Inflammatory macrophage treated with lipopolysaccharide for 4 hours (primary cell): ENCODE data around the gene PDLIM1.
"Not testable (repeated sequence)": the region's sequence is repeated elsewhere in the genome, so short reads cannot be mapped to it uniquely, and the experiment has no call there.

Experiments
- DNase-seq: peaks from one replicate; pipeline ENCODE4 v3.0.0-alpha.2; 2020

The PDLIM1 gene

DNA sequence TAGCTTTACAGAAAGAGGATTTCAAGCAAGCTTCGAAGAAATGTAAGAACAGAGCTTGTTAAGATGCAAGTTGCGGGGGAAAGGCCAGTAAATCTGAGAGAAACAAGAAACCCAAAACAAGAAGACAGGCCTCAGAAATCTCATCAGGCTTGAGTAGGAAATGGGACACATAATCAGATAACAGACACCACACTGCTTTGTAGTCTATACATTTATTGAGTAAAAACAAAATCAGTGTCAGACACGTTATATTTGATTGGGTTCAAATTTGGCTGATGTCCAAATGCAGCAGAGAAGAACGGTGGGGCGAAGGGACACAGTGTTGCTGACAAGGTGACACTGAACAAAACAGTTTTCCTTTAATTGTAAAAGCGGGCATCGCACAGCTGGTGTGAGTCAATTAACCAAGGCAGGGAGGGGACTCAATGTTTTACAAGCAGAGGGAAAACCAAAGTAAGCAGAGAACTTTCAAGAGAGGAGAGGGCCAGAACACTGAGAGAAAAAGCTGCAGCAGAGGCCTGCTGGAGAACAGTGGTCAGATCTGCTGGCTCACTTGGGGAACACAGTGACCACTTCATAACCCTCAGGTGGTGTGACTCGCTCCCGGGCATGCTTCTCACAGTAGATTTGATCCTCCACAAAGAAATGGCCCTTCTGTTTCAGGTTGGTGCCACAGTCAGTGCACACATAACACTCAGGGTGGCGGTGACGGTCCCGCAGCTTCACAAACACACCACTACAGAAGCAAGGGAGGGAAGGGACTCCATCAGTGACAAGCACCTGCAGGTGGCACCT lies 53.2 kb downstream of the PDLIM1 start:
- no peak for DNase-seq

DNA sequence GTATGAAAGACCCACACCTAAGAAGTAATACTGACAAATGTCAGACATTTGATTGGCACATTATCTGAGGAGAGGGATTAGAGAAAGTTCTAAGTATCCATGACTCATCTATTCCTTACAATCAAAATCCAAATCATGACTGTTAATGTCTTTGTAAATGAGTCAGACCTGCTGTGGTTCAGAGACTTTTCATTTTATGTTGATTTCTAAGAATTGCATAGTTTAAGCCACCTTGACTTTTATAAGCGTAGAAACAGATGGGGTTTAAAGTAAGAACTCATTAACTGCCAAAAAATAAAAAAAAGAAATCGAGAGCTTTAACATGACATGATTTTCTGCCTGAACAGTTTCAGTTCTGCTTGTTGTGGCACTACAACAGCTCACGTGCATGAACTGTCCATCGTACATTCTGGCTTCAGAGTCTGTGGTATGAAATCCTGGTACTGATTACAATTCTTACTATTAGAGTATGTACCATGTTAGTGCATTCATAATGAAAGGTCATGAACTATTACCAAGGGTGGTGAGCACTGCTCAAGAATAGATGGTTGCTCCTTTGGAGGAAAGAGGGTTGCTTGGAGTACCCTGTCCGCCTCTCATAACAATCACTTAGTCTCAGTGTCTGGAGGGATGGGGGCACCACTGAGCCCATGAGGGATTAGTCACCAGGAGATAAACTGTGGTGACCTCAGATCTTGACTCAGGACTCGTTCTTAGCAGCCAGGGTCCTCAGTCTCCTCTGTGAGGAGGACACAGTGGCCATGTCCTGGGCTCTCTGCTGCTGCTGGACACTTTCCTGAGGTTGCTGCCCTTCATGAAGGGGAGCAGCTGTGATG lies 54.5 kb downstream of the PDLIM1 start:
- peak; percentile 34 for DNase-seq

GRCh38 chr10:95235676-95236067 lies 55.1 kb downstream of the PDLIM1 start:
- no peak for DNase-seq

DNA sequence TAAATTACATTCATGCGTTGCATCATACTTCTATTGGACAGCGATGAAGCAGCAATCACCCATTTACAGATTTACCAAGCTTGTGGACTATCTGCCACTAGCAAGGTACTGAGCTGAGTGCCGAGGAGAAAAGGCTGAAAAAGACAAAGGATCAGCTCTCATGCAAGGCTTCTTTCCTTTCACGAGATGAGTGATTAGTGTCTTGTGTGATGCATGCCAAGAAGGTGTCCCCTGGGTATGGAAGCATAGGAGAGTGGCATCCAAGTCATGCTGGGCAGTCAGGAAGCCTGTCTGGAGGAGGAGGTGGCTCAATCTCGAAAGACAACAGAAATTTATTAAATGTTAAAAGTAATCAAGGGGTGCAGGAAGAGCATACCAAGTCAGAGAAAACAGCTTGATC lies 55.9 kb downstream of the PDLIM1 start:
- DNase-seq, result no peak

- DNase-seq, result no peak
These were observed 57.3 kb downstream of the PDLIM1 start for GRCh38 chr10:95233377-95234034.

DNA sequence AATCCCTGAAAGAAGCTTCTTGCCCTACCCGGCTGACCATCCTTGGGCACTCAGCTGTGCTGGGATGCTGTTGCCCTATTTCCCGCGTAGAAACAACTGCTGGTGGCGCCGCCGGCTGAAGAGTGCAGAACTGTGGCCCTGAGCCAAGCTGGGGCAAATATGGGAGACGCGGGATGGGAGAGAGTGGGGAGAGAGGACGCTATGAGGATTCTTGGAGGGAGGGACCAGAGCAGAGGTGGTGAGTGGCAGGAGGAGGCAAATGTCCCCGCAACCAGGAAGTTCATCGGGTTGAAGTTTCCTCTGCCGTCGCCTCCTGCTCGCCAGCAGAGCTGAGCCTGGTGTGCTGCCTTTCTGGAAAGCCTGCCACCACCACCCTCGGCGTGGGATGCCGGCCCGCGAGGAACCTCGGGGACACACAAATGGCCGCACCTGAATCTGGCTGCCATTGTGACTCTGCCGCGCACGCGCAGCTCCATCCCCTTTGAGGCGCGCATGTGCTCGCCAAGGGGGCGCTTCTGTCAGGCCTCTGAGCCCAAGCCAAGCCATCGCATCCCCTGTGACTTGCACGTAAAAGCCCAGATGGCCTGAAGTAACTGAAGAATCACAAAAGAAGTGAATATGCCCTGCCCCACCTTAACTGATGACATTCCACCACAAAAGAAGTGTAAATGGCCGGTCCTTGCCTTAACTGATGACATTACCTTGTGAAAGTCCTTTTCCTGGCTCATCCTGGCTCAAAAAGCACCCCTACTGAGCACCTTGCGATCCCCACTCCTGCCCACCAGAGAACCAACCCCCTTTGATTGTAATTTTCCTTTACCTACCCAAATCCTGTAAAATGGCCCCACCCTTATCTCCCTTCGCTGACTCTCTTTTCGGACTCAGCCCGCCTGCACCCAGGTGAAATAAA lies 59.9 kb downstream of the PDLIM1 start:
- DNase-seq, result peak; percentile 31

- no peak for DNase-seq
These were observed 60.8 kb downstream of the PDLIM1 start for GRCh38 chr10:95229724-95230627.

DNA sequence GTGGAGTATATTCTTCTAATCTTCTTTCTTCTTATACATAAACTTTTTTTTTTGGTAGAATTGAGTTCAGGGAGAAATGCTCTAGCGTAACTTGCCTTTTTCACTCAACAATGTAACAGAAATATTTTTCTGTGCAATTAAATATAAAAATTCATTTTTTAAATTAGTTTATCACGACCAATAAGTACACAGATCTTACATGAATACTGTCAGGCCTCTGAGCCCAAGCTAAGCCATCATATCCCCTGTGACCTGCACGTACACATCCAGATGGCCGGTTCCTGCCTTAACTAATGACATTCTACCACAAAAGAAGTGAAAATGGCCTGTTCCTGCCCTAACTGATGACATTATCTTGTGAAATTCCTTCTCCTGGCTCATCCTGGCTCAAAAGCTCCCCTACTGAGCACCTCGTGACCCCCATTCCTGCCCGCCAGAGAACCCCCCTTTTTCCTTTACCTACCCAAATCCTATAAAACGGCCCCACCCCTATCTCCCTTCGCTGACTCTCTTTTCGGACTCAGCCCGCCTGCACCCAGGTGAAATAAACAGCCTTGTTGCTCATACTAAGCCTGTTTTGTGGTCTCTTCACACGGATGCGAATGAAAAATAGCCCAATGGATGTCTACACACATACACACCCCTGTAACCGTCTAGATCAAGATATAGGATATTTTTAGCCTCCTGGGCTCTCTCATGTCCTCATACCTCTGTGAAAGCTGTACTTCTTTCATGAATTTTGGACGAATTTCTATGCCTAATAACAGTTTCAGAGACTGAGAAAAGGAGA lies 61.7 kb downstream of the PDLIM1 start:
- DNase-seq, result not testable (repeated sequence)

DNA sequence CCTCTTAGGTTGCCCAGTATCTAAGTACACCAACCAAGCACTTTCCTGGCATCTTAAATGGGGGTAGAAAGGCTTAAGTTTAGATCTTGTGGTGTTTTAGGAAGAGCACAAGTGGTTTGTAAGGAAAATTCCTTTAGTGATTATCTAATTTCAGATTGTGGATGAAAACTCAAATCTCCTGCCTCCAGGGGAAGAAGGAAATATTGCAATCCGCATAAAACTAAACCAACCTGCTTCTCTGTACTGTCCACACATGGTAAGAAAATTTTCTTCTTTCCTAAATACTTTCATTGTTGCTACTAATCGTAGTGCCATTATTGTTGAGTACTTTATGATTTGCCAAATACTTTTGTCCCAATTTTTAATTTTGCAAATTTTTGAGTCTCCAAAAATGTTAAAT lies 65.7 kb downstream of the PDLIM1 start:
- no peak for DNase-seq

GRCh38 chr10:95221124-95221523 lies 69.7 kb downstream of the PDLIM1 start:
- DNase-seq, result no peak

DNA sequence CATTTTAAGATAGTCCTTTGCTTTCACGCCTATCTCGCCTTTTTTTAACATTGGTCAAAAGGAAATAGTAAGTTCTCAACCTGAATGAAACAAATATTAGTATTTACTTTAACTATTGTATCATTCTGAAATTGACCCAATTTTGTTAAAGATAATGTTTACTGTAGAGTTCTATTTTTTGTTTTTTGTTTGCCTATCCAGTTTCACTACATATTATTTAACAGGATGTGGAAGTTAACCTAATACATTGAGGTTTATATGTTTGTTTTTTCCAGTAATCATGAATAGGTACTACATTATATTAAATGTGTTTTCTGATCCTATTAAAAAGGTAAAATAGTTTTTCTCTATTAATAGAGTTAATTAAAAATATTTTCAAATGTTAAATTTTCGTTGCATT lies 70.3 kb downstream of the PDLIM1 start:
- DNase-seq, result no peak

DNA sequence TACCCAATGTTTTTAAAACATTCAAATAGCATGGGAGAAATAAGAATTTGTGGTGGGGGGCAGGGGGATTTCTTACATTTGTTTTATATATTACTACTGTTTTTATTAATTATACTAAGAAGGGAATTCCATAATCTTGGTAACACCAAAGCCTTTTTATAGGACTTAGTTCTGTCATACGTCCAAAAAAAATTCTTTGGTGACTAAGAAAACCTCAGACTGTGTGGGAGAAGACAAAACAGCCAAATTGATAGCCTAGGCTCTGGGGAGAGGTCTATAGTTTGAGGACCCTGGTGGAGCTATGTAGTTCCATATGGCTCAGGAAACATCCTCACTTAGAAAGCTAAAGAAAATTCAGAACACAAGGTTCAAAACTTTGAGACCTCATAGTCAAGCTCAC lies 73.3 kb downstream of the PDLIM1 start:
- DNase-seq, result no peak

GRCh38 chr10:95214793-95215192 lies 76.0 kb downstream of the PDLIM1 start:
- DNase-seq, result no peak

- DNase-seq, result no peak
These were observed 76.4 kb downstream of the PDLIM1 start for GRCh38 chr10:95214369-95214768.

- DNase-seq, result no peak
These were observed 79.1 kb downstream of the PDLIM1 start for GRCh38 chr10:95211606-95212279.

- no peak for DNase-seq
These were observed 81.2 kb downstream of the PDLIM1 start for GRCh38 chr10:95209509-95210127.

DNA sequence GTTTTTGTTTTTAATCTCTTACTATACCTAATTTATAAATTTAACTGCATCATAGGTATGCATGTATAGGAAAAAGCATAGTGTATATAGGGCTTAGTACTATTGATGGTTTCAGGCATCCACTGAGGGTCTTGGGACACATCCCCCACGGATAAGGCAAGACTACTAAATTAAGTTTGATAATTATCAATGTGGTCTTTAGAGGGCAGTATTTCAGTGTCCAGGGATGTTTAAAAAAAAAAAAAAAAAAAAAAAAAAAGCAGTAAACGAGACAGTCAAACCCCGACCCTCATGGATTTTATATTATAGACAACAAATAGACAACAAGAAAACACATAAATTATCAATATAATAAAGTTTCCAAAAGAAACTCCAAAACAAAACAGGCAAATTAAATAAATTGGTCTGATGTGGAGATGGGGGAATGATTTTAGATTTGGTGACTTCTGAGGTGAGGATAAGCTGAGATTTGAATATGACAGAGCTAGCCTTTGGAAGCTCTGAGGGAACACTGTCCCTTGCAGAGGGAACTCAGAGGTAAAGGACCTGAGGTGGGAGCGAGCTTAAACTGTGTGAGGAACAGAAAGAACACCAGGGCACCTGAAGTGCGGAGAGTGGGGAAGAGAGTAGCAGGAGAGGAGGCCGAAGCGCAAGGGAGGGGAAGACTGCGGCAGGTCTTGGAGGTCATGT lies 82.0 kb downstream of the PDLIM1 start:
- DNase-seq, result peak; percentile 6

- not testable (repeated sequence) for DNase-seq
These were observed 87.9 kb downstream of the PDLIM1 start for GRCh38 chr10:95202865-95203264.

DNA sequence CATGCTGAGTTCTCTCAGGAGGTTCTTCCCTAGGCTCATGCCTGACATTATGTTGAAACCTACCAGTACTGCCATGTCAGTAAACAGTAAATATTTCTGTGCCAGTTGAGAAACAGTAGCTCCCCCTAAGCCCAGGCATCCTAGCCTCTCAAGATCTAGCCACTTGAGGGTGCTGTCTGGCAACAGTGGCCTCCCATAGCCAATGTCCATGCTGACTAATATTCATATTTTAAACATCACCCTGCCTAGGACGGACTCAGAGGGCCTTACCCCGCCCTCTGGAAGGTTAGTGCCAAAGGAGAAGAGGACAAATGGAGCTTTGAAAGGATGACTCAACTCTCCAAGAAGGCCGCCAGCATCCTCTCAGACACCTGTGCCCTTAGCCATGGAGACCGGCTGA lies 89.1 kb downstream of the PDLIM1 start:
- DNase-seq, result no peak
